HepG2 (cell line): ENCODE measurements around the gene KIAA1755. TPM values are rescaled to one million over a fixed set of nuclear protein-coding genes. Genes with fewer than 3 reads are reported as not detected.

Source experiments
- ATAC-seq: fragments of 200-7000 bp; cut with Tn5 transposase; 3 replicates; pipeline ENCODE4 v1.9.1; 2020; ENCODE audit warnings: mild to moderate bottlenecking, moderate library complexity
- BruUV-seq: library from RNA; stranded (reverse); fragments of 400-500 nt; replicated peaks from 2 replicates; lab custom pipeline; 2021; lab: Mats Ljungman, UMichigan
- CTCF ChIA-PET: fragments of 300-600 bp; formaldehyde crosslinking; extraction: SDS; loops from one replicate; lab custom pipeline; 2021; ENCODE audit warnings: low total read pairs, inconsistent platforms, low intra/inter-chr PET ratio; lab: Yijun Ruan, JAX
- POLR2A ChIA-PET: fragments of 350-600 bp; sonication (Branson Sonifier 250); formaldehyde crosslinking; loops from one replicate; lab custom pipeline; 2020; ENCODE audit warnings: antibody characterized with exemption, inconsistent platforms; lab: Yijun Ruan, JAX
- DNase-seq: peaks from one replicate; pipeline ENCODE4 v3.0.0-alpha.2; 2015; ENCODE audit warnings: low spot score
- FAIRE-seq: peaks from 3 replicates; lab custom pipeline; 2011; peaks lifted over from hg19 to GRCh38; lab: Jason Lieb, UNC
- H2AFZ ChIP-seq: one replicate; pipeline ENCODE4 v1.6.1; 2011; ENCODE audit warnings: low read length, inconsistent platforms
- H3K27ac ChIP-seq: fragments of 300-600 bp; 3 replicates; pipeline ENCODE4 v1.8.0; 2011; ENCODE audit warnings: mixed run types, mild to moderate bottlenecking, mixed read lengths, low read length, inconsistent platforms; ENCODE audit not compliant: insufficient read depth; ENCODE audit errors: extremely low read length
- H3K27me3 ChIP-seq, 2 experiments: fragments of 200-600 bp in 1 of 2; 2 replicates in 1 of 2; 3 replicates in 1 of 2; pipeline versions ENCODE4 v1.6.0 to v1.8.0; 2011; ENCODE audit warnings: low read length in 2 of 2, mild to moderate bottlenecking in 2 of 2, moderate library complexity in 2 of 2, inconsistent platforms in 1 of 2; ENCODE audit not compliant: insufficient read depth in 2 of 2, control insufficient read depth in 1 of 2
- H3K36me3 ChIP-seq, 2 experiments: fragments of 200-600 bp in 1 of 2; replicated peaks in 1 of 2; 2 replicates in 1 of 2; 3 replicates in 1 of 2; pipeline versions ENCODE4 v1.5.1 to v1.8.0; 2011; ENCODE audit warnings: low read length in 2 of 2, inconsistent platforms in 1 of 2; ENCODE audit not compliant: insufficient read depth in 2 of 2, control insufficient read depth in 1 of 2
- H3K4me1 ChIP-seq: 2 replicates; pipeline ENCODE4 v1.5.1; 2012; ENCODE audit warnings: low read length, inconsistent platforms; ENCODE audit not compliant: insufficient read depth
- H3K4me2 ChIP-seq: 2 replicates; pipeline ENCODE4 v1.6.0; 2011; ENCODE audit warnings: low read depth, low read length, inconsistent platforms
- H3K4me3 ChIP-seq, 3 experiments: fragments of 200-600 bp in 1 of 3; sonication (generic), shearing (Covaris generic) in 1 of 3; replicated peaks in 1 of 3; 2 replicates each; pipeline ENCODE4 v1.5.1; 2011 to 2016; ENCODE audit warnings: low read length in 3 of 3, inconsistent platforms in 2 of 3, low read depth in 2 of 3, mild to moderate bottlenecking in 2 of 3, control low read depth in 1 of 3, mixed read lengths in 1 of 3; ENCODE audit not compliant: insufficient read depth in 1 of 3
- H3K79me2 ChIP-seq: one replicate; pipeline ENCODE4 v1.6.1; 2011; ENCODE audit warnings: low read length, inconsistent platforms; ENCODE audit not compliant: insufficient read depth
- H3K9ac ChIP-seq: 2 replicates; pipeline ENCODE4 v1.6.0; 2011; ENCODE audit warnings: mild to moderate bottlenecking, low read depth, low read length, inconsistent platforms; ENCODE audit not compliant: insufficient read depth
- H3K9me3 ChIP-seq: 2 replicates; pipeline ENCODE4 v1.5.1; 2012; ENCODE audit warnings: mild to moderate bottlenecking, low read length
- H4K20me1 ChIP-seq: 2 replicates; pipeline ENCODE4 v1.6.0; 2011; ENCODE audit warnings: inconsistent platforms, mild to moderate bottlenecking, low read length, moderate library complexity; ENCODE audit not compliant: insufficient read depth
- ARHGAP35 ChIP-seq: sonication (generic); formaldehyde crosslinking; IDR thresholded peaks from 2 replicates; pipeline ENCODE4 v1.9.0; 2022; ENCODE audit warnings: mild to moderate bottlenecking, inconsistent platforms, moderate library complexity, missing genetic modification reagents, borderline replicate concordance
- CCDC6 ChIP-seq: sonication (generic); formaldehyde crosslinking; IDR thresholded peaks from 2 replicates; pipeline ENCODE4 v1.8.1; 2022; ENCODE audit warnings: mild to moderate bottlenecking, missing genetic modification reagents, moderate library complexity
- CENPX ChIP-seq: sonication (generic); formaldehyde crosslinking; IDR thresholded peaks from 2 replicates; pipeline ENCODE4 v1.9.0; 2021; ENCODE audit warnings: mild to moderate bottlenecking, missing genetic modification reagents, moderate library complexity
- FOXC1 ChIP-seq: sonication (generic); formaldehyde crosslinking; IDR thresholded peaks from 2 replicates; pipeline ENCODE4 v1.8.0; 2022; ENCODE audit warnings: mild to moderate bottlenecking, missing genetic modification reagents, borderline replicate concordance
- GPN1 ChIP-seq: sonication (generic); formaldehyde crosslinking; IDR thresholded peaks from 2 replicates; pipeline ENCODE4 v1.5.1; 2020; ENCODE audit warnings: missing genetic modification reagents, borderline replicate concordance
- HNRNPH1 ChIP-seq: fragments of 200-400 bp; formaldehyde crosslinking; optimal IDR thresholded peaks from 2 replicates; pipeline ENCODE3; 2017; ENCODE audit warnings: mild to moderate bottlenecking, low read depth, low read length
- IKZF4 ChIP-seq: sonication (generic); formaldehyde crosslinking; IDR thresholded peaks from 2 replicates; pipeline ENCODE4 v1.5.1; 2020; ENCODE audit warnings: borderline replicate concordance, mild to moderate bottlenecking, low read depth, missing genetic modification reagents; ENCODE audit errors: not compliant biosample characterization
- NFKB2 ChIP-seq: sonication (generic); formaldehyde crosslinking; IDR thresholded peaks from 2 replicates; pipeline ENCODE4 v1.4.0; 2020; ENCODE audit warnings: missing genetic modification reagents, borderline replicate concordance
- NONO ChIP-seq, 2 experiments: fragments of 450-650 bp in 1 of 2; sonication (generic) in 1 of 2; formaldehyde crosslinking in 1 of 2; IDR thresholded peaks in 1 of 2; conservative IDR thresholded peaks in 1 of 2; 2 replicates each; pipeline versions ENCODE4 v1.6.1 to v1.8.0; 2017 to 2022; ENCODE audit warnings: mild to moderate bottlenecking in 1 of 2, missing genetic modification reagents in 1 of 2, moderate library complexity in 1 of 2
- SP4 ChIP-seq: sonication (generic); formaldehyde crosslinking; IDR thresholded peaks from 2 replicates; pipeline ENCODE4 v1.8.1; 2023; ENCODE audit warnings: mild to moderate bottlenecking, missing genetic modification reagents
- THAP11 ChIP-seq: IDR thresholded peaks from 2 replicates; pipeline ENCODE4 v1.6.1; 2016; ENCODE audit warnings: missing biosample characterization, missing genetic modification reagents
- ZNF253 ChIP-seq: sonication (generic); formaldehyde crosslinking; IDR thresholded peaks from 2 replicates; pipeline ENCODE4 v1.8.0; 2022; ENCODE audit warnings: mild to moderate bottlenecking, missing genetic modification reagents, borderline replicate concordance
- ZNF660 ChIP-seq: sonication (generic); formaldehyde crosslinking; IDR thresholded peaks from 2 replicates; pipeline ENCODE4 v1.5.1; 2020; ENCODE audit warnings: mild to moderate bottlenecking, low read depth, missing genetic modification reagents, borderline replicate concordance
- ZNF670 ChIP-seq: sonication (generic); formaldehyde crosslinking; IDR thresholded peaks from 2 replicates; pipeline ENCODE4 v1.8.0; 2022; ENCODE audit warnings: mild to moderate bottlenecking, missing genetic modification reagents, borderline replicate concordance
- WGBS: methylation state at CpG from one replicate; pipeline ENCODE4 v1.1.6; 2017; ENCODE audit warnings: low lambda C conversion rate; 5-methylcytosine and 5-hydroxymethylcytosine counted together
- in situ Hi-C: cut with HindIII; loops from 2 replicates; pipeline ENCODE4 v1.10.0; 2017; ENCODE audit warnings: low pct_unique_long_range_greater_than_20kb; ENCODE audit not compliant: extremely low pct_ligation_motif_present
- intact Hi-C: fragments of 100-400 bp; cut with micrococcal nuclease; formaldehyde crosslinking; loops from one replicate; pipeline ENCODE4 v1.10.0; 2022; ENCODE audit not compliant: unreplicated experiment
- polyA plus RNA-seq, 8 experiments: library from polyadenylated mRNA; depleted of rRNA in 3 of 8; stranded (reverse) in 7 of 8; unstranded in 1 of 8; fragments of >200 nt; fragmentation: Illumina TruSeq in 4 of 8; extraction: Trizol in 4 of 8; gene quantifications; 2 replicates each; pipeline versions ENCODE4 v1.2.1 to v1.2.3, GENCODE V29; 2011 to 2016; ENCODE audit warnings: low read depth in 4 of 8, missing spikeins in 1 of 8, mixed read lengths in 1 of 8; ENCODE audit not compliant: insufficient read depth in 1 of 8
- total RNA-seq, 5 experiments: library from RNA; depleted of rRNA; stranded (reverse); fragments of >200 nt; fragmentation: Illumina TruSeq; extraction: Trizol; gene quantifications; 2 replicates each; pipeline ENCODE4 v1.2.3, GENCODE V29; 2016; ENCODE audit warnings: low read depth in 1 of 5
- TF ChIP-seq, protein P1 (sequence below), 2 experiments: IDR thresholded peaks; 2 replicates each; pipeline ENCODE4 v1.6.1; 2011 to 2012; ENCODE audit warnings: low read length in 2 of 2, borderline replicate concordance in 1 of 2, low read depth in 1 of 2, mild to moderate bottlenecking in 1 of 2, moderate library complexity in 1 of 2

The KIAA1755 gene
- total and polyA plus RNA-seq, 2 of the 13 experiments (the other 11 are each of a cell fraction or from before 2014, with no cell fraction given) = 0.04 TPM; not detected in 1

DNA sequence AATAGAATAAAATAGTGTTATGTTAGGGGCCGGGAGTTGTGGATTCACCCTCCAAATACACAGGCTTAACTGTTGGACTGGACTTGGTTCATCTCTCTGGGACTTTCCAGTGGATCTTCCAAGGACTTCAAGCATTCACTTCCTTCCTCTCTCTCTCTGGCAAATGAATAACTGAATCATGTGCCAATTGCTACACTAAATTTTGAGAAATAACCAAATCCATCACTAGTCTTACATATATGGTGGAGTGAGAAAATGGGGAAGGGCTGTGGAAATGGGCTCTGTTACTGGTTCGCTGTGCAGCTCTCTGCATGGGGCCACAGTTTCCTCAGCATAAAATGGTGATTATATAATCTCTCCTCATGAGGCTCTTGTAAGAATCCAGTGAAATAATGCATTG is 6.8 kb upstream of the KIAA1755 start:
- Histone ChIP-seq H3K9me3 (no peaks in the 10 kb centered on the region), H3K36me3 (no peaks in the 10 kb centered on the region), H2AFZ (no peak overlapping the region), H3K27ac (no peak overlapping the region), H3K4me2 (no peak overlapping the region), H3K79me2 (no peaks in the 10 kb centered on the region), H3K4me3 (no peak overlapping the region), H3K27me3 (peaks cover 1 to 6% of the 10 kb centered on the region in 2 experiments; a peak in 1 of 5 replicates), H3K9ac (no peak overlapping the region), H3K4me1 (no peaks in the 10 kb centered on the region), H4K20me1 (no peaks in the 10 kb centered on the region)
- ATAC-seq = no peak
- no peak for FAIRE-seq
- CTCF ChIA-PET = no interaction called here
- TF ChIP-seq NFKB2 (CRISPR knock-in tag) (no peak), FOXC1 (CRISPR knock-in tag) (no peak)
- TF ChIP-seq, protein P1, sequence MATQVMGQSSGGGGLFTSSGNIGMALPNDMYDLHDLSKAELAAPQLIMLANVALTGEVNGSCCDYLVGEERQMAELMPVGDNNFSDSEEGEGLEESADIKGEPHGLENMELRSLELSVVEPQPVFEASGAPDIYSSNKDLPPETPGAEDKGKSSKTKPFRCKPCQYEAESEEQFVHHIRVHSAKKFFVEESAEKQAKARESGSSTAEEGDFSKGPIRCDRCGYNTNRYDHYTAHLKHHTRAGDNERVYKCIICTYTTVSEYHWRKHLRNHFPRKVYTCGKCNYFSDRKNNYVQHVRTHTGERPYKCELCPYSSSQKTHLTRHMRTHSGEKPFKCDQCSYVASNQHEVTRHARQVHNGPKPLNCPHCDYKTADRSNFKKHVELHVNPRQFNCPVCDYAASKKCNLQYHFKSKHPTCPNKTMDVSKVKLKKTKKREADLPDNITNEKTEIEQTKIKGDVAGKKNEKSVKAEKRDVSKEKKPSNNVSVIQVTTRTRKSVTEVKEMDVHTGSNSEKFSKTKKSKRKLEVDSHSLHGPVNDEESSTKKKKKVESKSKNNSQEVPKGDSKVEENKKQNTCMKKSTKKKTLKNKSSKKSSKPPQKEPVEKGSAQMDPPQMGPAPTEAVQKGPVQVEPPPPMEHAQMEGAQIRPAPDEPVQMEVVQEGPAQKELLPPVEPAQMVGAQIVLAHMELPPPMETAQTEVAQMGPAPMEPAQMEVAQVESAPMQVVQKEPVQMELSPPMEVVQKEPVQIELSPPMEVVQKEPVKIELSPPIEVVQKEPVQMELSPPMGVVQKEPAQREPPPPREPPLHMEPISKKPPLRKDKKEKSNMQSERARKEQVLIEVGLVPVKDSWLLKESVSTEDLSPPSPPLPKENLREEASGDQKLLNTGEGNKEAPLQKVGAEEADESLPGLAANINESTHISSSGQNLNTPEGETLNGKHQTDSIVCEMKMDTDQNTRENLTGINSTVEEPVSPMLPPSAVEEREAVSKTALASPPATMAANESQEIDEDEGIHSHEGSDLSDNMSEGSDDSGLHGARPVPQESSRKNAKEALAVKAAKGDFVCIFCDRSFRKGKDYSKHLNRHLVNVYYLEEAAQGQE (IDR thresholded peaks at IDR 0.05; ENCODE audit: borderline replicate concordance in 1 of 2, low read depth in 1 of 2, low read length in 2 of 2) = no peak
- intact Hi-C loops (no loop called here), in situ Hi-C loops (no loop called here)
- DNase-seq = no peak
- 3% methylated on average over 2 of the region's 2 CpGs for WGBS
- no TSS peak for BruUV-seq
- POLR2A ChIA-PET = no interaction called here

DNA sequence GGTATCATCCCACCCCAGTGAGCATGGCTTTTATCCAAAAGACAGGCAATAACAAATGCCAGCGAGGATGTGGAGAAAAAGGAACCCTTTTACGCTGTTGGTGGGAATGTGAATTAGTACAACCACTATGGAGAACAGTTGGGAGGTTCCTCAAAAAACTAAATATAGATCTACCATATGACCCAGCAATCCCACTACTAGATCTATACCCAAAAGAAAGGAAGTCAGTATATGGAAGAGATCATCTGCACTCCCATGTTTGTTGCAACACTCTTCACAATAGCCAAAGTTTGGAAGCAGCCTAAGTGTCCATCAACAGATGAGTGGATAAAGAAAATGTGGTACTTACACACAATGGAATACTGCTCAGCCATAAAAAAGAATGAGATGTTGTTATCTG is 5.9 kb upstream of the KIAA1755 start:
- in situ Hi-C loops (no loop called here), intact Hi-C loops (no loop called here)
- no peaks in the 10 kb centered on the region for H3K9me3 ChIP-seq
- no peaks in the 10 kb centered on the region for H4K20me1 ChIP-seq
- no peak overlapping the region for H3K27ac ChIP-seq
- DNase-seq = no peak
- no peak for FAIRE-seq
- H2AFZ ChIP-seq = no peak overlapping the region
- no peaks in the 10 kb centered on the region for H3K79me2 ChIP-seq
- H3K27me3 ChIP-seq = peaks cover 1 to 6% of the 10 kb centered on the region in 2 experiments; a peak in 1 of 5 replicates
- no peak overlapping the region for H3K4me2 ChIP-seq
- WGBS = 30% methylated on average over 2 of the region's 2 CpGs
- no peaks in the 10 kb centered on the region for H3K36me3 ChIP-seq
- ATAC-seq = no peak
- no peak overlapping the region for H3K4me3 ChIP-seq
- no peaks in the 10 kb centered on the region for H3K4me1 ChIP-seq
- H3K9ac ChIP-seq = no peak overlapping the region
- ChIA-PET CTCF (no interaction called here), POLR2A (no interaction called here)
- no TSS peak for BruUV-seq
- TF ChIP-seq NONO (IDR thresholded peaks at IDR 0.05) (no peak), NONO (CRISPR knock-in tag; conservative IDR thresholded peaks at IDR 0.05) (no peak), GPN1 (CRISPR knock-in tag) (no peak), ZNF253 (CRISPR knock-in tag) (no peak), CENPX (no peak), HNRNPH1 (no peak), THAP11 (CRISPR knock-in tag) (no peak), IKZF4 (CRISPR knock-in tag) (no peak), ARHGAP35 (CRISPR knock-in tag) (no peak), SP4 (CRISPR knock-in tag) (no peak), CCDC6 (CRISPR knock-in tag) (no peak), ZNF670 (CRISPR knock-in tag) (no peak), ZNF660 (CRISPR knock-in tag) (no peak)
